Stimulated activated CD8-positive, alpha-beta memory T cell treated with anti-CD3 and anti-CD28 coated beads, Interleukin-12 subunit alpha, Interleukin-12 subunit beta, amount 100 ng/mL, for 4 hours (primary cell): Measurements from ENCODE around the gene AHNAK2.

ENCODE experiments used
- DNase-seq: peaks from one replicate; pipeline ENCODE4 v3.0.0-alpha.2; 2020; ENCODE audit warnings: low read depth

AHNAK2 gene

GRCh38 chr14:104986487-104987164 lies 8.5 kb upstream of the AHNAK2 start:
- no peak for DNase-seq

GRCh38 chr14:104985675-104986486 lies 7.7 kb upstream of the AHNAK2 start, which contains the start of gene CLBA1:
CLBA1 (plus strand) TSS chr14:104985788; CDS start chr14:104986432, 644 bp downstream.
- DNase-seq: peak; percentile 84

- no peak for DNase-seq
Measured at GRCh38 chr14:104984056-104984894, 6.1 kb upstream of the AHNAK2 start.

GRCh38 chr14:104983231-104983721 lies 5.1 kb upstream of the AHNAK2 start:
- DNase-seq: no peak

GRCh38 chr14:104982548-104983230 lies 4.5 kb upstream of the AHNAK2 start:
- no peak for DNase-seq

GRCh38 chr14:104981699-104982541 lies 3.7 kb upstream of the AHNAK2 start:
- no peak for DNase-seq

GRCh38 chr14:104980611-104981531 lies 2.7 kb upstream of the AHNAK2 start:
- DNase-seq: no peak

GRCh38 chr14:104979758-104980610 lies 1.8 kb upstream of the AHNAK2 start:
- DNase-seq: no peak

GRCh38 chr14:104978746-104979691 lies 845 bp upstream of the AHNAK2 start:
- no peak for DNase-seq

GRCh38 chr14:104977008-104977680 lies 1.0 kb downstream of the AHNAK2 start:
- DNase-seq: no peak

GRCh38 chr14:104976198-104977007 lies 1.8 kb downstream of the AHNAK2 start:
- peak; percentile 69 for DNase-seq

GRCh38 chr14:104975481-104976197 lies 2.5 kb downstream of the AHNAK2 start:
- DNase-seq: no peak

GRCh38 chr14:104974665-104975390 lies 3.3 kb downstream of the AHNAK2 start:
- DNase-seq: no peak

GRCh38 chr14:104974146-104974541 lies 4.0 kb downstream of the AHNAK2 start:
- DNase-seq: no peak
